OCI-LY7 (cell line): ENCODE results near the gene SECTM1. TPM values are rescaled to one million over a fixed set of nuclear protein-coding genes. Genes with fewer than 3 reads are reported as not detected.

Source experiments
- BruUV-seq: library from RNA; stranded (reverse); fragments of 400-500 nt; replicated peaks from 2 replicates; lab custom pipeline; 2021; lab: Mats Ljungman, UMichigan
- CTCF ChIA-PET: fragments of 300-600 bp; sonication (Branson Sonifier 250); formaldehyde crosslinking; loops from one replicate; lab custom pipeline; 2022; ENCODE audit warnings: antibody characterized with exemption; ENCODE audit not compliant: unreplicated experiment; lab: Charles Lee
- POLR2A ChIA-PET: fragments of 300-600 bp; sonication (Branson Sonifier 250); formaldehyde crosslinking; loops from one replicate; lab custom pipeline; 2022; ENCODE audit warnings: antibody characterized with exemption; lab: Charles Lee
- DNase-seq: peaks from one replicate; pipeline ENCODE4 v3.0.0-alpha.2; 2015; ENCODE audit warnings: low spot score
- H2AFZ ChIP-seq: fragments of 200-600 bp; sonication (generic), shearing (Covaris generic); 2 replicates; pipeline ENCODE4 v1.6.1; 2014; ENCODE audit warnings: mild to moderate bottlenecking, antibody characterized with exemption, low read length, moderate library complexity
- H3K27ac ChIP-seq: fragments of 200-600 bp; sonication (generic); 2 replicates; pipeline ENCODE4 v1.5.1; 2014; ENCODE audit warnings: mixed run types, low read depth, mild to moderate bottlenecking, moderate library complexity, low read length, inconsistent platforms; ENCODE audit not compliant: poor library complexity, severe bottlenecking
- H3K36me3 ChIP-seq: fragments of 200-600 bp; sonication (generic); 2 replicates; pipeline ENCODE4 v1.6.1; 2014; ENCODE audit warnings: mild to moderate bottlenecking, antibody characterized with exemption, low read length, moderate library complexity, mixed read lengths; ENCODE audit not compliant: insufficient read depth
- H3K4me1 ChIP-seq: fragments of 200-600 bp; sonication (generic); 2 replicates; pipeline ENCODE4 v1.5.1; 2014; ENCODE audit warnings: mild to moderate bottlenecking, low read length; ENCODE audit not compliant: insufficient read depth, poor library complexity, severe bottlenecking
- H3K4me2 ChIP-seq: fragments of 200-600 bp; sonication (generic); 2 replicates; pipeline ENCODE4 v1.6.1; 2014; ENCODE audit warnings: mild to moderate bottlenecking, low read length
- H3K4me3 ChIP-seq: fragments of 200-600 bp; sonication (generic); 2 replicates; pipeline ENCODE4 v1.5.1; 2014; ENCODE audit warnings: mild to moderate bottlenecking, low read depth, low read length; ENCODE audit not compliant: poor library complexity, severe bottlenecking
- H3K79me2 ChIP-seq: fragments of 200-600 bp; sonication (generic); 2 replicates; pipeline ENCODE4 v1.6.1; 2016; ENCODE audit warnings: low read depth, mild to moderate bottlenecking, low read length, moderate library complexity, mixed read lengths; ENCODE audit not compliant: insufficient read depth
- H3K9me2 ChIP-seq: fragments of 200-600 bp; sonication (generic); 2 replicates; pipeline ENCODE4 v1.6.1; 2016; ENCODE audit warnings: mild to moderate bottlenecking, low read length, mixed read lengths; ENCODE audit not compliant: insufficient read depth
- H3K9me3 ChIP-seq: fragments of 200-600 bp; sonication (generic); 2 replicates; pipeline ENCODE4 v1.6.1; 2014; ENCODE audit warnings: mild to moderate bottlenecking, mixed run types, low read length, mixed read lengths
- H4K20me1 ChIP-seq: fragments of 200-600 bp; sonication (generic); 2 replicates; pipeline ENCODE4 v1.6.1; 2014; ENCODE audit warnings: mild to moderate bottlenecking, antibody characterized with exemption, low read length, moderate library complexity, mixed read lengths; ENCODE audit not compliant: insufficient read depth
- EZH2phosphoT487 ChIP-seq: fragments of 200-600 bp; sonication (generic); IDR thresholded peaks from 2 replicates; pipeline ENCODE4 v1.6.1; 2018; ENCODE audit warnings: low read depth, borderline replicate concordance, mild to moderate bottlenecking, mixed run types, antibody characterized with exemption, low read length, moderate library complexity, mixed read lengths
- intact Hi-C: fragments of 100-400 bp; cut with micrococcal nuclease; formaldehyde crosslinking; loops from one replicate; pipeline ENCODE4 v1.10.0; 2022; ENCODE audit not compliant: unreplicated experiment
- total RNA-seq, 2 experiments: library from RNA; depleted of rRNA in 1 of 2; stranded (reverse); fragments of >200 nt in 1 of 2; shearing (Covaris generic) in 1 of 2; gene quantifications; 2 replicates each; pipeline ENCODE4 v1.2.3, GENCODE V29; 2014 to 2022
- TF ChIP-seq, protein P1 (sequence below): fragments of 200-600 bp; sonication (generic); conservative IDR thresholded peaks from 2 replicates; pipeline ENCODE4 v1.5.1; 2014; ENCODE audit warnings: mild to moderate bottlenecking, antibody characterized with exemption, low read length, moderate library complexity, mixed read lengths

Gene SECTM1
- total RNA-seq, 2 experiments from 2014 or later: not detected

GRCh38 chr17:82369211-82369610, 35.6 kb upstream of the SECTM1 start:
- no peaks in the 10 kb centered on the region for H3K79me2 ChIP-seq
- H2AFZ ChIP-seq: no peak overlapping the region
- TF ChIP-seq EZH2phosphoT487: no peak
- TF ChIP-seq, protein P1, sequence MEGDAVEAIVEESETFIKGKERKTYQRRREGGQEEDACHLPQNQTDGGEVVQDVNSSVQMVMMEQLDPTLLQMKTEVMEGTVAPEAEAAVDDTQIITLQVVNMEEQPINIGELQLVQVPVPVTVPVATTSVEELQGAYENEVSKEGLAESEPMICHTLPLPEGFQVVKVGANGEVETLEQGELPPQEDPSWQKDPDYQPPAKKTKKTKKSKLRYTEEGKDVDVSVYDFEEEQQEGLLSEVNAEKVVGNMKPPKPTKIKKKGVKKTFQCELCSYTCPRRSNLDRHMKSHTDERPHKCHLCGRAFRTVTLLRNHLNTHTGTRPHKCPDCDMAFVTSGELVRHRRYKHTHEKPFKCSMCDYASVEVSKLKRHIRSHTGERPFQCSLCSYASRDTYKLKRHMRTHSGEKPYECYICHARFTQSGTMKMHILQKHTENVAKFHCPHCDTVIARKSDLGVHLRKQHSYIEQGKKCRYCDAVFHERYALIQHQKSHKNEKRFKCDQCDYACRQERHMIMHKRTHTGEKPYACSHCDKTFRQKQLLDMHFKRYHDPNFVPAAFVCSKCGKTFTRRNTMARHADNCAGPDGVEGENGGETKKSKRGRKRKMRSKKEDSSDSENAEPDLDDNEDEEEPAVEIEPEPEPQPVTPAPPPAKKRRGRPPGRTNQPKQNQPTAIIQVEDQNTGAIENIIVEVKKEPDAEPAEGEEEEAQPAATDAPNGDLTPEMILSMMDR: no peak
- intact Hi-C loops: no loop called here
- H3K4me1 ChIP-seq: peaks cover 64% of the 10 kb centered on the region
- ChIA-PET CTCF (no interaction called here), POLR2A (interaction anchor here (1.8 to 2.0 kb wide), 2 partner anchors 11 to 19 kb away, joined by 13 to 15 read pairs; partner anchors contain the start of gene TEX19)
- H3K27ac ChIP-seq: peak overlapping the region; percentile 2
- H4K20me1 ChIP-seq: no peaks in the 10 kb centered on the region
- no peak for DNase-seq
- H3K4me2 ChIP-seq: no peak overlapping the region
- no peak overlapping the region for H3K4me3 ChIP-seq
- no peaks in the 10 kb centered on the region for H3K36me3 ChIP-seq
- BruUV-seq: no TSS peak
- H3K9me2 ChIP-seq: no peaks in the 10 kb centered on the region
- H3K9me3 ChIP-seq: no peaks in the 10 kb centered on the region

DNA sequence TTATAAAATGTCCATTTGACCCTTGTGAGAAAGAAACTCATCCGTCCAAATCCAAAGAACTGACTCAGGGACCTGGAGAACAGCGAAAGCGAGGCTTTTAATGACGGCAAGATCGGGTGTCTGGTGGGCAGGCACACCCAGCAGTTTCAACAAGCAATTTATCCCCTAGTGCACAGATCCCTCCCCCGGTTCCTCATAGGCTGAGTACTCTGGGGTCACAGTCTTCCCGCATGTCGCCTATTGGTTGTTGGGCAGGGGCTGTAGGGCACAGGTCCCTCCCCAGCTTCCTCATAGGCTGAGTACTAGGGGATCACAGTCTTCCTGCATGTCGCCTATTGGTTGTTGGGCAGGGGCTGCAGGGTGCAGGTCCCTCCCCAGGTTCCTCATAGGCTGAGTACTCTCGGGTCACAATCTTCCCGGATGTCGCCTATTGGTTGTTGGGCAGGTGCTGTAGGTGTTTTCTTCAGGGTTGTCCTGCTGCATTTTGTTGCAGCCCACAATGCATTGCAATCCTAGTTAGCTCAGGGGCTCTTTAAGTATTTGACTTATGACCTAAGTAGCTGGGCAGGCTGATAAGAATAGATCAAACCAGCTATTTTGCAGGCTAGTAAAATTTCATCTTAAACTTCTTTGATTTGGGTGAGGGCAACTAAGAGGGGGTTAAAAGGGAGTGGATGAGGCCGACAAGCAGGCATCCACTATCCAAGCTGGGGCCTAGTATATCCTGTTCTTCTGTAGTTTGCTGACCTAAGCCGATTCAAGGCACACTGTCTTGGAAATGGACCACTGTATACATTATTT, 34.4 kb upstream of the SECTM1 start:
- H3K4me3 ChIP-seq: peak overlapping the region; percentile 59
- no peak for TF ChIP-seq EZH2phosphoT487
- TF ChIP-seq, protein P1: no peak
- H2AFZ ChIP-seq: peak overlapping the region; percentile 56; the same call in 1 of the 2 replicates
- no peaks in the 10 kb centered on the region for H3K9me3 ChIP-seq
- no peaks in the 10 kb centered on the region for H3K79me2 ChIP-seq
- no peaks in the 10 kb centered on the region for H3K9me2 ChIP-seq
- intact Hi-C loops: no loop called here
- peaks cover 69% of the 10 kb centered on the region for H3K4me1 ChIP-seq
- peak; percentile 96 for DNase-seq
- no TSS peak for BruUV-seq
- POLR2A ChIA-PET: interaction anchor here (0.6 to 0.8 kb wide), 2 partner anchors 9 to 85 kb away, joined by 3 to 4 read pairs; partner anchors contain the start of gene TEX19
- peak overlapping the region; percentile 62 for H3K27ac ChIP-seq
- H3K4me2 ChIP-seq: peak overlapping the region; percentile 48
- CTCF ChIA-PET: interaction anchor here (0.7 to 0.8 kb wide), 2 partner anchors 15 to 894 kb away, joined by 3 read pairs; no protein-coding TSS in a partner anchor
- H3K36me3 ChIP-seq: no peaks in the 10 kb centered on the region
- no peaks in the 10 kb centered on the region for H4K20me1 ChIP-seq

GRCh38 chr17:82366749-82367148, 33.2 kb upstream of the SECTM1 start:
- H4K20me1 ChIP-seq: no peaks in the 10 kb centered on the region
- peak overlapping the region; percentile 1 for H3K27ac ChIP-seq
- intact Hi-C loops: no loop called here
- TF ChIP-seq EZH2phosphoT487: no peak
- TF ChIP-seq, protein P1: no peak
- H3K4me1 ChIP-seq: peaks cover 65% of the 10 kb centered on the region
- no peaks in the 10 kb centered on the region for H3K9me3 ChIP-seq
- H3K79me2 ChIP-seq: no peaks in the 10 kb centered on the region
- no peak overlapping the region for H2AFZ ChIP-seq
- no peak for DNase-seq
- peak overlapping the region; percentile 59 for H3K4me3 ChIP-seq
- ChIA-PET CTCF (interaction anchor here (1.0 to 1.3 kb wide), 2 partner anchors 10 to 16 kb away, joined by 3 to 6 read pairs; no protein-coding TSS in a partner anchor), POLR2A (interaction anchor here (0.6 to 1.9 kb wide), 8 partner anchors 9 to 398 kb away, joined by 3 to 8 read pairs (median 5); partner anchors contain the start of gene OGFOD3)
- H3K36me3 ChIP-seq: no peaks in the 10 kb centered on the region
- H3K4me2 ChIP-seq: peak overlapping the region; percentile 48
- no TSS peak for BruUV-seq
- H3K9me2 ChIP-seq: no peaks in the 10 kb centered on the region
